HG03139 (cell line): Measurements from ENCODE around the gene NMUR1.
A peak's percentile ranks its signal among the peaks of the same experiment; 100 is the strongest.

ENCODE experiments used
- ATAC-seq: cut with Tn5 transposase; IDR thresholded peaks from one replicate; pipeline ENCODE4 v1.9.1; 2021; ENCODE audit not compliant: unreplicated experiment

Gene NMUR1

DNA sequence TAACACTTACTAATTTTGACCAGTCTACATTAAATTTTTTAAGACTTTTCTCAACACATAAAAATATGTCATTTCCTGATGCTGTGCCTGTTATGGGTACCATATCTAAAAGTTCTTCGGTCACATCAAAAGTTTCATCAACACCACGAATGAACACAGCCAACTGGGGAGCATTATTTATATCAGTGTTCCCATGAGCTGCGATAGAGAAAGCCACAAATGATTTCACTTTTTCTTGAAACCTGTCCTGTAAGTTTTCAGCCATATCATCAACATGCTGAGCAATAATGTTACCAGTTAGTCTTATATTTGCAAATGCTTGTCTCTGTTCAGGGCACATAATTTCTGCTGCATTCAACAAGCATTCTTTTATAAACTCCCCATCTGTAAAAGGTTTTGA is 35.6 kb downstream of the NMUR1 start:
- ATAC-seq: no peak

DNA sequence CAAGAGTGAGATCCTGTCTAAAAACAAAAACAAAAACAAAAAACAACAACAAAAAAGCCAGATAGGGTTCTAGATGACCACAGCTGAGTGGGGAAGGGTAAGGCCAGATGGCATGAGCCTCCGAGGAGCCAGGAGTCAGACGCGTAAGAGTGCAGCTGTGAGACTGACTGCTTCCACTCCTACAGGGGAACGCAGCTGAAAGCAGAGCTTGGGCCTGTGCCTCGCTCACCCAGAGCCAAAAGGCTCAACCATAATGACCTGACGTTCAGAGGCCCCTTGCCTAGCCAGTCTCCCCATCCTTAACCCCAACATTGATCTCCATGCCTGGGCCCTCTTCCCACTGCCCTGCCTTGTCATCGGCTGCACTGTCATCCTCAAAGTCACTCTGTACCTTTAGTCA is 39.4 kb downstream of the NMUR1 start:
- ATAC-seq: no peak

DNA sequence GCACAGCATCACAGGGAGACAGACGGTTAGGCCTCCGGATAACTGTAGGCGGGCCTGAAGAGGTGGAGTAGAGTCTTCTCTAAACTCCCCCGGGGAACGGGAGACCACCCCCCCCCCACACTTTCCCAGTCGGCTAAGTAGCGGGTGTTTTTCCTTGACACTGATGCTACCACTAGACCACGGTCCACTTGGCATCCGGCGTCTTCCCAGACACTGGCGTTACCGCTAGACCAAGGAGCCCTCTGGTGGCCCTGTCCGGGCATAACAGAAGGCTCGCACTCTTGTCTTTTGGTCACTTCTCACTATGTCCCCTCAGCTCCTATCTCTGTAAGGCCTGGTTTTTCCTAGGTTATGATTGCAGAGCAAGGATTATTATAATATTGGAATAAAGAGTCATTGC is 40.3 kb downstream of the NMUR1 start:
- ATAC-seq: no peak

GRCh38 chr2:231488331-231488730 is 41.9 kb downstream of the NMUR1 start:
- ATAC-seq: no peak

DNA sequence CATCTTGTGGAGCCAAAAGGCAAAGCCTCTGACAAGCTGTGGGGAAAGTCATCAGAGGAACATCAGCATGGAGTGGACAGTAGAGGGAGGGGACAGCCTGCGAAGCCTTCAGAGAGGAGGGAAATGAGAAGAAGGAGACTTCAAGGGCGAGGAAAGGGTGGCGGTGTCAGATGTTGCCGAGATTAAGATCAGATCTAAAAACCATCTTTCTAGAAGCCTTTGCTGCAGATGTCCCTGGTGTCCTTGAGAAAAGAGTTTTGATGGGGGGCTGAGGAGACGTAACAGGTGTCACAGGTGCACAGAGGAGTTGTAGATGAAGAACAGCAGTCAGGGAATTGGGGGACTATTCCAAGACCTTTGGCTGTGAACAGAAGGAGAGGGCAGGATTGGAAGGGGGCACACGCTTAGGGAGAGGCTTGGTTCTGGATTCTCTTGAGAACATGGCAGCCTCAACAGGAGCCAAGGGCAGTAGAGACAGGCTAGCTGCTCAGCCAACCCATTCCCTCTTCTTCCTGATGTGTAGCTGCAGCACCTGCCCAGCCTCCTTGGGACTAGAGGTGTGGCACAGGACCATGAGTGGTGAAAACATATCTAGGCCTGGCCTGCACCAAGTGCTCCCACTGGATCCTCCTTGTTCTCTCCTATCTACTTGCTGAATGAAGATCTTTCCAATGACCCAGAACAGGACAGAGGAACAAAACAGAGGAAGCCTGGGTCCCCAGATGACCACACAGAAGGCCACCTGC is 43.2 kb downstream of the NMUR1 start:
- no peak for ATAC-seq

- ATAC-seq: no peak
These were observed 46.6 kb downstream of the NMUR1 start for GRCh38 chr2:231483398-231484329.

GRCh38 chr2:231482806-231483391 is 47.3 kb downstream of the NMUR1 start:
- ATAC-seq: peak; percentile 72

- no peak for ATAC-seq
These were observed 49.5 kb downstream of the NMUR1 start for GRCh38 chr2:231480781-231481180.

- ATAC-seq: no peak
These were observed 50.8 kb downstream of the NMUR1 start for GRCh38 chr2:231479455-231479854.

DNA sequence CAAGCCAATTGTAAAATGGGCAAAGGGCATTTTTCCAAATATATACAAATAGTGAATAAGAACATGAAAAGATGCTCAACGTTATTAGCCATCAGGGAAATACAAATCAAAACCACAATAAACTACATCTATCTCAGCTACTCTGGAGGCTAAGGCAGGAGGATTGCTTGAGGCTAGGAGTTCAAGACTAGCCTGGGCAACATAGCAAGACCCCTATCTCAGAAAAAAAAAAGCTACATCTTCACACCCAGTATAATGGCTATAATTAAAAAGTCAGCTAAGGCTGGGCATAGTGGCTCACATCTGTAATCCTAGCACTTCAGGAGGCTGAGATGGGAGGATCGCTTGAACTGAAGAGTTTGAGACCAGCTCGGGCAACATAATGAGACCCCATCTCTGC is 53.3 kb downstream of the NMUR1 start:
- ATAC-seq: no peak

DNA sequence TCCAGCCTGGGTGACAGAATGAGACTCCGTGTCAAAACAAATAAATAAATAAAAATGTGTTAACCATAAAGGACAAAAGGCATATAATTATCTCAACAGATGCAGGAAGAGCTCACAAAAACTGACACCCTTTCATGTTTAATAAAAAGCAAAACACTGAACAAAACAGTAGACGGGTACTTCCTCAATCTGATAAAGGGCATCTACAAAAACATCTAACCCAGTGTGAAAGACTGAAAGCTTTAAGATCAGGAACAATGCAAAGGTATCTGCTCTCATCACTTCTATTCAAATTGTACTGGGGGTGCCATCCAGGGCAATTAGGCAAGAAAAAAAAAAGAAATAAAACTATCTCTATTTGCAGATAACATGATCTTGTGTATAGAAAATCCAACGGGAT is 54.3 kb downstream of the NMUR1 start:
- no peak for ATAC-seq
